NCI-H1436 treated with DMSO at 0.1 percent for 48 hours (cell line): ENCODE results near the gene FAM107B.
"Not testable (repeated sequence)": the region's sequence is repeated elsewhere in the genome, so short reads cannot be mapped to it uniquely, and the experiment has no call there.

ENCODE experiments used
- DNase-seq: peaks from one replicate; lab custom pipeline; 2025; lab: John Stamatoyannopoulos, UW

FAM107B gene

DNA sequence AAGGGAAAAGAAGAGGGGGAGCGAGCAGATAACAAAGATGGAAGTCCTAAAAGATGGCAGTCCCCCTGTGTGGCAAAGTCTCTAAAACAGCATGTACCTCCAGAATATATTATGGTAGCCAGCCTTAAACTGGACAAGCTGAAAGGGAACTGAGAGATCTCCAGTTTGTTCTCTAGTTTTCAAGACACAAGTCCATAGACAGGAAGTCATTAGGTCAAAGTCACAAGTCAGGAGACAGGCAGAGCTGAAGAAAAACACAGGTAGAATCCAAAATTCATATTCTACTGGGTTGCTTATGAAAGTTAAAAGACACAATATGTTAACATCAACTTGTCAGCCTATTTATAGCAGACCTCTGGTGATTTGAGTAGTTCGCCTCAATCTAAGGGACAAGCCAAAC lies 38.7 kb downstream of the FAM107B start:
- DNase-seq, result no peak

DNA sequence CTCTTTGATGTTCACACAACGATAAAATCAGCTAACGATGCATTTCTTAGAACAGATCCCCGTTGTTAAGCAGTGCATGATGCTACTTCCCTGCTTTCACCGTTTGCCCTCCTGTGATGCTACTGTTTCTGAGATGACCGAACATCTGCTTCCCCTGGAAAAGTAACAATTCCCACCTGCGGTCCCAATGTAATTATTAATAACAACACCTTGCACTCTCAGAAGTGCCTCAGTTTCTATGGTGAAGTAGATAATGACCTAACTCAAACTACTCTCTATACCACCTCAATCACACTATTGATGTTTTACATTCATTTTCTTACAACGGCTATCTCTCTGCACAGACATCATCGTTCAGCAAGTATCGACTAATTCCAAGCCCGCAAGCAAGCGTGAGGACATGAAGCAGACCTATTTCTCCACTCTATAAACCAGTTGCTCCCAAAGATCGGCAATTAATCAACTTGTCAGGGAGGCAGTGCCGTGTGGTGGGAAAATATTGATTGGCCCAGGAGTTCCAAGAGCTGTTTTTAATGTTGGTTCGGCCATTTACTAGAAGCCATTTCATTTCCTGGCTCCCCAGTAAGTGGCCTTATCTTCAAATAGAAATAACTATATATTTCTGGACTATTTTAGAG lies 42.7 kb downstream of the FAM107B start:
- DNase-seq, result no peak

DNA sequence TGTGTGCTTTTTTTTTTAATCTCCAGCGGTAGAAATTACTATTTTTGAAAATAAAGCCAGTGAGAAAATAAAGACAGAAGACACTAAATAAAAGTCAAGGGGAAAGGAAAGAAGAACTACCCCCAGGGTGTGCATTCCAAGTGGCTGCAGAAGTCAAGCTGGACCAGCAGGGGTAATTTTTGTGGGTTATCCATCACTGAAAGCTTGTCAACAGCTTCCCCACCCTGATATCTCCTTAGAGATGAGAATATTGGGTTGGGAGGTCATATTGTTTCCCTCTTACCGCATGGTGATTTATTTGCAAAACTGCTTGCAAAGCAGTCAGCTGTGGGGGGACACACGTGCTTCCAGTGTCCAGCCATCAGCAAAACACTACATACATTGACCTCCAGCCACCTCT lies 46.4 kb downstream of the FAM107B start:
- DNase-seq, result no peak

DNA sequence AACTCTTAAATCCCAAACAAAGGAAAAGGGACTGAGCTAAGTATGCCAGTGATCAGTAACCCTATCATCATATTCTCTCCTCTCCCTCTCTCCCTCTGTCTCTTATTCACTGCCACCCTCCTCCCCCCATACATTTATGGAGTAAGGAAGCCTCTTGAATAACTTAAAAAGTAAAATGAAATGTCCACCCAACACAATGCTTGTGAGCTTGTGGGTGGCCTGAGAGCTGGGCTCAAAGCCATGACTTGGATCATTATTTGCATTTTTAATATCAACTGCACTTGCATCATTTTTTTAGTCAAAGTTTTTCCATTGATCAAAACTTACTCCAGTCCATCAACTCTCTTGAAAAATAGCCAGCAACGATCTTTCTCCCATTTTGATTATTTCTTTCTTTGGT lies 46.8 kb downstream of the FAM107B start:
- DNase-seq, result no peak

DNA sequence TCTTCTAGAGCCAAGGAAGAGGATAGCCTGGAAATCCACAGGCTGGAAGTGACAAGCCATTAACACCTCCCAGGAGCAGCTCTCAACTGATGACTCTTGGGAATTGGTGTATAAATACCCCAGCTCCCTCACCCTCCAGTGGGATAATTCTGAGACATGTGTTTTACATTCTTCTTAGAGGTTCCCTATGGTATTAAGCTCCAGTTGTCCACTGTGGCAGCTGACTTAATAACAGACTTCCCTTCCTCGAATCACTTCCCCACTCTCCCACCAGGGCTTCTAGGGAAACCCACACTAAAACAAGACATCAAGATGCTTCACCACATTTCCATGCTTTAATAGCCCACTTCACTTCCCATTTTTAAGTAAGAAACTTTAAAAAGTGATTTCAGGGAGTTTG lies 47.2 kb downstream of the FAM107B start:
- DNase-seq, result no peak

DNA sequence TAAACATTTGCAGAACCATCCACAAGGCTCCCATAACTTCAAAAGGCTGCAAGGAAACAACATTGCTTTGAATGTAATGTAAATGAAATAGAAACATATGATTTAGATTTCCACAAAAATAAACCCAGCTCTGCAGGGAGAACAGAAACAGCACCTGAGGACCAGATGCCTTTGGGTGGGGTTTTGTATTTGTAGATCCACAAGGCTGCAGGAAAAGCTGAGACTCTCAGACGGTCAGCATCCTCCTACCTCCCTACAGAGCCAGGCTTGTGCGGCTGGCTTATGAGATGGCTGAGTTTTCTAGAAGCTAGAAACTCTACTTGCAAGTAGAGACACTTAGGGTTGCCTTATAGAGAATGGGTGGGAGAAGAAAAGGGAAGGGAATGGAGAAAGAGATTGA lies 49.8 kb downstream of the FAM107B start:
- no peak for DNase-seq

DNA sequence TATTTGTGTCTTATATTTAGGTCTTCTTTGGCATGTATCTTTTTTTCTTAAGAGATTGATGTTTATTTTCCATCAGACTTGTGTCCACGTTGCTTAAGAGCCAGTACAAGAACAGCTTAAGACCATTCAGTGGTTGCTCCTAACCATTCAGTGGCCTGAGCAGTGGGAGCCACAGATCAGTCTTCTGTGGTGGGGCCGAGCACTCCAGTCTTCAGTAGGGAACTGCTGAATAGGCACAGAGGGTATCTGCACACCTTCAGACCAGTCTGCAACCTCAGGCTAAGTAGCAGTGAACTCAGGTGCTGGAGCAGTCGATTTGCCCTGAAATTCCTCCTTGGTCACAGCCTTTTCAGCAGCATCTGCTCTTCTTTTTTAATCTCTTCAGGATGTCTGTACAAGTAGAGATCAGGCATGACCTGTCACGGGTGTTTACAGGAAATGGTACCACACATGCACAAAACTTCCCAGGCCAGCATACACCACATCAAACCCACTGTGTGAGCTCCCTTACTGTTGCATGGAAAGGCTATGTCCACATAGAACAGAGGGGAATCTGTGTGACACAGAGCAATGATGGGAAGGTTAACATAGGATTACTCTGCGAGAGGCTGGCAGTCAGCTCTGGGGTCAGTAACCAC lies 51.5 kb downstream of the FAM107B start:
- DNase-seq, result no peak

DNA sequence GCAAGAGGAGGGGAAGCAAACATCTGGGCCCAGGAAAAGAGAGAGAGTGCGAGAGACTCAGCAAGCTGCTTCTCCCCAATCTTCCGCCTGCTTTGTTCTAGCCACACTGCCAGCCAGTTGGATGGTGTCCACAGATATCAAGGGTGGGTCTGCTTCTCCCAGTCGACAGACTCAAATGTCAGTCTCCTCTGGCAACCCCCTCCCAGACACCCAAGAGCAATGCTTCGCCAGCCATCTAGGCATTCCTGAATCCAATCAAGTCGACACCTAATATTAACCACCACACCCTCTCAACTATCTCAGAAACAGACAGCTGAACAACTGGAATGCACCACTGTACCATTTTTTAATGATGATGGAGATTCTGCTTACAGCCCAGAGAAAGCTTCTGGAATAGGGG lies 57.1 kb downstream of the FAM107B start:
- DNase-seq, result no peak

DNA sequence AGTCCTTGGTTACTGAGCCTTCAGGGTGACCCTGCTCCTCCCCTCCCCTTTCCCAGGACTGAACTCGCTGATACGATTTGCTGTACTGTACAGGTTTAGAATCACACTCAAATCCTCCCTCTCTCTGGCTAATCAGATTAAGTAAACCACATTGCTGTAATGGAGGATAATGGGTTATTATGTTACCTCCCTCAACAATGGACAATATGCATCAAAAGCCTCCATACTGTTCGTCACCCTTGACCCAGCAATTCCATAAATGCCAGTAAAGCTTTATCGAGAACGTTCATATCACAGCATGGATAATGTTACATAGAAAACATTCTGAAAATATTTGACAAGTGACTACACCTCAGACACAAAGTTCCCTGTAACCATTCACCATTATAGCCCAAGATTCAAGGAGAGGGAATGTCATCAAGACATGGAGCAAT lies 61.7 kb downstream of the FAM107B start:
- DNase-seq, result no peak

DNA sequence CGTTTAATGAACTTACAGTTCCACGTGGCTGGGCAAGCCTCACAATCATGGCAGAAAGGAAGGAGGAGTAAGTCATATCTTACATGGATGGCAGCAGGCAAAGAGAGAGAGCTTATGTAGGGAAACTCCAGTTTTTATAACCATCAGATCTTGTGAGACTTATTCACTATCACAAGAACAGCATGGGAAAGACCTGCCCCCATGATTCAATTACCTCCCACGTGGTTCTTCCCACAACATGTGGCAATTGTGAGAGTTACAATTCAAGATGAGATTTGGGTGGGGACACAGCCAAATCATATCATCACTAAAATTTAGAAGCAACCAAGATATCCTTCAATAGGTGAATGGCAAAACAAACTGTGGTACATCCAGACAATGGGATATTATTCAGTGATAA lies 65.4 kb downstream of the FAM107B start:
- not testable (repeated sequence) for DNase-seq

DNA sequence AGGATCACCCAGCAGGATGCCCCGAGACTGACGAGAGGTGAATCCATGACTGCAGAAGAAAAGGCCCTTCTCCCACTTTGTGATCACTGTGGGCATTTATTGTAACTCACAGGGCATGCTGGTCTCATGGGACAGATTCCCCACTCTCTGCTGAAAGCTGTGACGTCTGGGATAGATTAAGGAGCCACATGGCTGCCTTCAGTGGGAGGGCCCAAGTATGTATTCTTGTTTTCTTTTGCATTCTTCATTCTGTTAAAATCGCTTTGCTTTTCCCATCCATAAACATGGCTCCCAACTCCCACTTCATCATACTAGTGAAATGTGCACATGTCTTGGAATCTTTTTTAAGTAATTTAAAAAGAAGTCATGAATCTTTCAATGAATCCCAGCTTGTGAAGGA lies 67.2 kb downstream of the FAM107B start:
- no peak for DNase-seq

DNA sequence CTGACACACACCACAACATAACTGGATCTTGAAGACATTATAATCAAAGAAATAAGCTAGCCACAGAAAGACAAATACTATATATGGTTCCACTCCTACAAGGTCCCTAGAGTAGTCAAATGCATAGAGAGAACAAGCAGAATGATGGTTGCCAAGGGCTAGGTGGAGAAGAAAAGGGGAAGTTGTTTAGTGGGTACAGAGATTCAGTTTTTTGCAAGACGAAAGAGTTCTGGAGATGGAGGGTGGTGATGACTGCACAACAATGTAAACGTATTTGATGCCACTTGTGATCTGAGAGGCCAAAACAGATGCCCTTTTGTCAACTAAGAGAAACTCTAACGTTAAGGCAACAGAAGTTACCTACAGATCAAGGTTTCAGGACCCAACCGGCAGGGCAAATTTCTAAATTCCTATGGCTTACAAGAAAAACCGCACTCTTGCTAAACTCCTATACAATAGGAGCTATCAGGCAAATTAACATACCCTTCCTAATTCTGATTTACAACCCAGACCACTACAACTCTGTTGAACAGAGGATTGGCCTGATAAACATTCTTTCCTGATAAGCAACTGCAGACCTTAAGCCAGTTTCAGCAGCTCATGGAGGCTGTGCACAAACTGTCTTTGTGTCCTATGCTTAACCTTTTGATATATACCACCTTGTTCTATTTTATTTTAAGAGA lies 69.0 kb downstream of the FAM107B start:
- DNase-seq, result no peak

DNA sequence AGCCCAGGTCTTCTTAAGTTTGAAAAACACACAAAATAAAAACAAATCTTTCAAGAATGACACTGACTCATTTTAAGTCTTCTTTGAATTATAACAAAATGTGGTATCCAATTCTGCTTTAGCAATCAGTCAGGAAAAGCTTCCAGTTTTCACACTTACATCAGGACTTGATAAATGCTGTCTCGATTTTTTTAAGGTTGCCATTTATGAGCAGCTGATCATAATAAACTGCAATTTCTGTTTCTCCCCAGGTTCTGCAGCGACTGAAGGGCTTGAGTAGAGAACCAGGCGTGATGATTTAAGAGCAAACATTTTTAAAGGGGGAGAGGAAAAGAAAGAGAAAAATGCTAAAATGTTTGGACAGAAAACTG lies 71.1 kb downstream of the FAM107B start:
- no peak for DNase-seq

DNA sequence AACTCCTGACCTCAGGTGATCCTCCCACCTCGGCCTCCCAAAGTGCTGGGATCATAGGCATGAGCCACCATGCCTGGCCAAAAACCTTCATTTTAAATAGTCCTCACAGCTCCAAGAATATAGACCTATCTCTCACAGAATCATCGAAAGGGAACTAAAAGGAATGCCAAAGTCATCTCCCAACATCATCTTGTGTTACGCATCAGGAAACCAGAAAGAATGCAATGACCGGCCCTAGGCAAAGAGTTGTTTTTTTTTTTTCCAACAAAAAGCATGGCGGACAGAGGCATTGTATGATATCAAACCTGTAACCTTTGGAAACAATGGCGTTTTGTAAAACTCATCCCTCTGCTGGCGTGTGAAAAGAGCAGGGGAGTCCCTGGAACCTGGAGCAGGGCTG lies 73.2 kb downstream of the FAM107B start:
- DNase-seq, result no peak

DNA sequence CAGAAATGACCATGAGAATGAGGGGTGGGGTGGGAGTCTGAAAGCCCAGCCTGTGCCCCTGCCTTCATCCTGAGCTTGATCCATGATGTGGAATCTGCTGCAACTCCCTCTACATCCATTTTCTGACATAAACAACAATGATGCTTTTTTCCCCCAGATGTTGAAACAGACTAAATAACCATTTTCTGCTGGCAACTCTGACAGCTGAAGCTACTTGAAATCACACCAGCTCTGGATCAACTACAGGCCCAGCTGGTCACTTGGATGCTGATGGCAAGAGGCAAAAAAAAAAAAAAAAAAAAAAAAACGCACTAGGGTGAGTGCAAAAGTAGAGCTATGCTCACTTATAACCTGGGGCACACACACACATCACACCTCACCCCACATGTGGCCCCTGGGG lies 74.2 kb downstream of the FAM107B start:
- DNase-seq, result no peak

DNA sequence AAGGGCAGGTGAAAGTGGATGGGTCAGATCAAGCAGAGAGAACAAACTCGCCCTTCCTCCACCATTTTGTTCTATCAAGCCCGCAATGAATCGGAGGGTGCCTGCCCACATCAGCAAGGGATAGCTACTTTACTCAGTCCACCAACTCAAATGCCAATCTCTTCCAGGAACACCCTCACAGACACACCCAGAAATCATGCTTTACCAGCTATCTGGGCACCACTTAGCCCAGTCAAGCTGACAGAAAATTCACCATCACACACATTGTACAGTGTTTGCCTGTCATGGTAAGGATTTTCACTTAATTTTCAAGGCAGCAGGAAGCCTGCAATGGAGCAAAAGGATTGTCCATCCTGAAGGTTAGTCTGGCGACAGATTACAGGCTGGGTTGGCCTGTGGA lies 75.2 kb downstream of the FAM107B start:
- DNase-seq, result no peak

DNA sequence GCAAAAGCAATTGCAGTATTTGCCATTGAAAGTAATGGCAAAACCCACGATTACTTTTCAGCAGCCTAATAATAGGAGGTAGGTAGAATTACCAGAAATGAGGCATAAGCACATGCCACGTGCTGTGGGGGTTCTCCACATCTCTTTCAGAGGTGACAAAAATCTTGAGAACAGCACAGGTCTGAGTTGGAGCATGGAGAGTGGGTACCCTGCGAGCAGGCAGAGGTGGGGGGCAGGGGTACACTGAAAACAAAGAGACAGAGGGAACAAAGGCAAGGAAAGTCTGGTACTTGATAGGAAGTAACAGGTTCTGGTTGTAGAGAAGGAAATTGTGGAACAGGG lies 75.9 kb downstream of the FAM107B start:
- no peak for DNase-seq

DNA sequence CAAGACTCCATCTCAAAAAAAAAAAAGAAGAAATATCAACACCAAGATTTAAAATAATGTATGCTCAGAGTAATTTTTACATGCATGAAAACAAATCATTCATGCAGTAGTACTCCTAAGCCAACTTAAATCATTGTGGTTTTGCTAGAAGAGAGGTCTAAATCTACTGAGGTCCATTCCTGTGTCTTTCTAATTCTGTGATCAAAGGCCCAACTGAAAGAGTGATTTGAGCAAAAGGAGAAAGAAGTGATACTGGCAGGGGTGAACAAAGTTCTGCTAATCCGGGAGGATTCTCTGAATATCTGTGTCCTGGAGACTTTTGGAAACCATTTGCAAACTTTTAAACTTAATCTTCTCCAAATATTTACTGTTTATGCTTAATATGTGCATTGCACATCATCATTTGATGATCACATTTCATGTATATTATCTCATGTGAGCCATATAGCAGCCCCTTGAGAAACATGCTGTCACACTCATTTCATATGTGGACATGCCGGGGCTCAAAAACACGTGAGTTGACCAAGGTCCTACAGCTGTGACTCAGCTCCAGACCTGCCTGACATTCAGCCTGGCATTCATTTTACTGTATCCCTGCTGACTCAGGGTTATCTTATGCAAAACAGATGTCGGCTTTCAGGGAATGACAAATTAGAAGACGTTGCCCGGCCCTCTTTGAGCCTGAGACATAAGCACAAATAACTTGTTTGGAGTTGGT lies 76.4 kb downstream of the FAM107B start:
- no peak for DNase-seq

DNA sequence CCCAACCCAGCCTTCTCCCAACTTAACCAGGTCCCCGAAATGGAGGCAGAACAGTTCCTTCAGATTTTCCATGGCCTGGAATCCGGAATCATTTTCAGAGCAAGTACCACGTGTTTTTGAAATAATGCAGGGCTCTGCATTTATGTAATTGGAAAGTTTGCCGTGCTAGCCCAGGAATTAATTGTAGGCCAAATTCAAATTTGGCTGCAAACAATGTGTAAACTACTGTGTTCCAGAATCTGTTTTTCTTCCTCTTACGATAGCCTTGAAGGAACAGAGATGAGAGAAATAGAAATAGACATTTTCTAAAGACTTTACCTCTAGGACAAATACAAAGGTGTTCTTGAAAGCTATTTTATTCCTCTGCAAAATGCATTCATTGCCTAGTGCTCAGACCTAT lies 77.4 kb downstream of the FAM107B start:
- no peak for DNase-seq

DNA sequence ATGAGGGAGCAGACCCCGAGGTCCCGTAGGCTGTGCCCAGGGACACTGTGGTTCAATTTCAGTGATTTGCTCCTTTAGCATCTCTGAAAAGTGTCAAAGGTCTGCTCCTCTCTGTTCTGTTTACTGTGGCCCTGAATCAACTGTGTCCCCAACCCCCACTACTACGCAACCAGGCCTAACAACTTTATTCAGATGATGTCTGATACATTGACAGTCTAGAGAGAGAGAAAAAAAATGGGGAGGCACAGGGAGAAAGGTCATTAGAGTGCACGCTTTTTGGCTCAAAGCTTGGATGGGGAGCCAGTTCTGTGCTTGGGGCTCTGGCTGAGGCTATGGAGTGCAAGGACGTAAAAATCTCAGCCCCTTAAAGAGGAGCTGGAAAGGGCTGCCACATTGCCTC lies 77.9 kb downstream of the FAM107B start:
- DNase-seq, result no peak

DNA sequence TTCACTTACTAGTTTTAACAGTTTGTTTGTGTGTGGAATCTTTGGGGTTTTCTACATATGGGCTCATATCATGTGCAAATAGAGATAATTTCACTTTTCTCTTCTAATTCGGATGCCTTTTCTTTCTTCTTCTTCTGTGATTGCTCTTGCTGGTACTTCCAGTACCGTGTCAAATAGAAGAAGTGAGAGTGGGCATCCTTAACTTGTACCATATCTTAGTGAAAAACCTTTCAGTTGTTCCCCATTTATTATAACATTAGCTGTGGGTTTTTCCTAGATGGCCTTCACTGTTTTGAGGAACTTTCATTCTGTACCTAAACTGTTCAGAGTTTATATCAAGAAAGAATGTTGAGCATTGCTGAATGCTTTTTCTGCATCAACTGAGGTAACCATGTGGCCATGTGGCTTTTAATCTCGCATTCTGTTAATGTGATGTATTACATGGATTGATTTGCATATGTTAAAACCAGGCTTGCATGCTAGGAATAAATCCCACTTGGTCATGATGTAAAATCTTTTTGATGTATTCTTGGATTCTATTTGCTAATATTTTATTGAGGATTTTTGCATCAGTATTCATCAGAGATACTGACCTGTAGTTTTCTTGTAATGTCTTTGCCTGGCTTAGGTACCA lies 78.7 kb downstream of the FAM107B start:
- DNase-seq, result no peak

DNA sequence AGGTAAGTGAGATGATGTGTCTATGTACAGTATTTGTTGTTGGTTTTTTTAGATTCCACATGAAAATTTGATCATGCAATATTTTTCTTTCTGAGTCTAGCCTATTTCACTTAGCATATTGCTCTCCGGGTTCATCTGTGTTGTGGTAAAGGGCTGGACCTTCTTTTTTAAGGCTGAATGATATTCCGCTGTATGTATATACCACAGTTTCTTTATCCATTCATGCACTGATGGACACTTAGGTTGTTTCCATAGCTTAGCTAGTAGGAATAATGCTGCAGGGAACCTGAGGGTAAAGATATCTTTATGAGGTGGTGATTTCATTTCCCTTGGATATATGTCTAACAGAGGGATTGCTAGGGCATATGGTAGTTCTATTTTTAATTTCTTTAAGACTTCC lies 80.8 kb downstream of the FAM107B start:
- DNase-seq, result no peak
